ENCODE results near the gene FCGR3B. TPM values are rescaled to one million over a fixed set of nuclear protein-coding genes. Genes with fewer than 3 reads are reported as not detected.
"Not testable (repeated sequence)": the region's sequence is repeated elsewhere in the genome, so short reads cannot be mapped to it uniquely, and the experiment has no call there.

Gene FCGR3B
- total and polyA plus RNA-seq, 7 donors = 0.08 to 3.9 (median 0.83) TPM

DNA sequence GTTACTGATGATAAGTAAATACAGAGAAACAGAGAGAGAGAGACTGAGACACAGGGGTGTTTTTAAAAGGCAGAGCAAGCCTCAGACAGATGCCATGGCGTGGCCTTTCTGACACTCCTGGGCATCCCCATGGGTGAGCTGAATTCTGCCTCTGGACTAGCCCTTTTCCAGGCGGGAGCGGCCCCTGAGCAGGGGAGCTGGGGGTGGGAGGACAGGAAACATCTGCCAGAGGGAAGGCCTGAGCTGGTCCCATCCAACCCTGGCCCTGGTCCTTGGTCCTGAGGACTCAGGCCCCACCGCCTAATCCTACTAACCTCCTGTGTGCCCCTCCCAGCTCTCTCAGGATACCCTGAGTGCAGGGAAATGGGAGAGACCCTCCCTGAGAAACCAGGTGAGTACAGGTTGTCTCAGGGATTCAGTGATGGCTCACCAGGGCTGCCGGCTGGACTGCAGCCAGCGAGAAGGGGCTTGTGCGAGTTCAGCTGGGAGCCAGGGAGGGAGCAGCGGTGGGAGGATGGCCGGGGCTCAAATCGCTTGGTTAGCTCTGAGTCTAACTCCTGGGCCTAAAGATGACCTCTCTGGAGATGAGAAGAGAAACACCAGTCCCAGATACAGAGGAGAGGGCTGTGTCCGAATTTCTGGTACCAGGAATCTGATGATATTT is 37.8 kb downstream of the FCGR3B start:
- H3K27me3 ChIP-seq (ENCODE audit: insufficient read depth in 3 of 3, low read length in 2 of 3); H3K4me1 ChIP-seq; H3K9me3 ChIP-seq; ATAC-seq; intact Hi-C loops (cut with DNase I); H3K36me3 ChIP-seq (ENCODE audit: insufficient read depth in 1 of 2, low read depth in 1 of 2); DNase-seq; H3K27ac ChIP-seq; H3K4me3 ChIP-seq: not testable (repeated sequence)
- WGBS, 3 donors = 73 to 76% (median 74%) methylated on average over 10 to 11 of the region's 11 CpGs

DNA sequence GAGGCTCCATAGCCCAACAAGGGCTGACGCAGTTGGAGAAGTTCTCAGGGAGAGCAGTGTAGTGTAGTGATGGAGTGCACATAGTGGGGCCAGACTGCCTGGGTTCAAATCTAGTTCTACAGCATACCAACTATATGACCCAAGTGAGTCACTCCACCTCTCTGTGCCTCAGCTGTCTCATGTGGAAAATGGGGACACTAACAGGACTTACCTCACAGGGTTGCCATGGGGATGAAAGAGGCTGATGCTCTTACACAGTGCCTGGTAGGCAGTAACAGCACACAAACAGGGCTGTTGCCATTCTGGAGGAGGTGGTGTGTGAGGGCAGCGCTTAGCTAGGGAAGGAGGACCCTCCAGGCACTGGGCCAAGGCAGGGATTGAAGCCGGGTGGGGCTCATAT is 38.4 kb downstream of the FCGR3B start:
- H3K4me1 ChIP-seq; H3K27ac ChIP-seq; DNase-seq; intact Hi-C loops (cut with DNase I); H3K27me3 ChIP-seq (ENCODE audit: insufficient read depth in 3 of 3, low read length in 2 of 3); H3K4me3 ChIP-seq; H3K9me3 ChIP-seq; H3K36me3 ChIP-seq (ENCODE audit: insufficient read depth in 1 of 2, low read depth in 1 of 2); ATAC-seq: not testable (repeated sequence)
- 0 to 38% (median 30%) methylated on average over 1 to 2 of the region's 3 CpGs for WGBS, 3 donors

DNA sequence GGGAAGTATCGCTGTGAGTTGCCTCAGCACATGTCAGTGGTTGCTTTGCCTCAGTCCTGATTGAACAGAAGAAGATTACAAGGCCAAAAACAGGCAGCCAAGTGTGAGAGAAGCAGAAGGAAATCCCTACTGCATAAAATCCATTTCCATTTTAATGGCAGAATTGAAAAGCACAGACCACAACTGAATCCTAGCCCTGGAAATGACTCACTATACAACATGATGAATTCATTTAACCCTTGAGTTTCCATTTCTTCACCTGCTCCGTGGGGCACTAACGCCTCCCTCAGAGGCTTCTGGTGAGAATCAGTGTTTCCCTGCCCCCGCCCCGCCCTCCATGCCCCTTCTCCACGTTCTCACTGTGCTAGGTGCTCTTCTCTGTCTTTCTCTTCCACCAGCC is 41.1 kb downstream of the FCGR3B start:
- H3K27ac ChIP-seq; H3K36me3 ChIP-seq (ENCODE audit: insufficient read depth in 1 of 2, low read depth in 1 of 2); H3K4me3 ChIP-seq; DNase-seq; H3K27me3 ChIP-seq (ENCODE audit: insufficient read depth in 3 of 3, low read length in 2 of 3); H3K9me3 ChIP-seq; H3K4me1 ChIP-seq; intact Hi-C loops (cut with DNase I); ATAC-seq: not testable (repeated sequence)
- 36 to 57% (median 41%) methylated on average over 1 of the region's 6 CpGs for WGBS, 3 donors

DNA sequence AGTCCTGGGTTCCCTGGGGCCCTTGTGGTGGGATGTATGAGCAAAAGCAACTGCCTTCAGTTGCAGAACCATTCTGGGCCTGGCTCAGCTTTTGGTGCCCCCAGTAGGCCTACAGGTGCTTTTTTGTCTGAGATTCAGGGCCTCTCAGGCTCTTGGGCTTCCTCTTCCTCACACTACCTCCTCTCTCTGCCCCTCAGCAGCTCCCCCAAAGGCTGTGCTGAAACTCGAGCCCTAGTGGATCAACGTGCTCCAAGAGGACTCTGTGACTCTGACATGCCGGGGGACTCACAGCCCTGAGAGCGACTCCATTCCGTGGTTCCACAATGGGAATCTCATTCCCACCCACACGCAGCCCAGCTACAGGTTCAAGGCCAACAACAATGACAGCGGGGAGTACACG is 41.6 kb downstream of the FCGR3B start:
- H3K36me3 ChIP-seq (ENCODE audit: insufficient read depth in 1 of 2, low read depth in 1 of 2); intact Hi-C loops (cut with DNase I); DNase-seq; H3K27ac ChIP-seq; H3K27me3 ChIP-seq (ENCODE audit: insufficient read depth in 3 of 3, low read length in 2 of 3); ATAC-seq; H3K4me1 ChIP-seq; H3K9me3 ChIP-seq; H3K4me3 ChIP-seq: not testable (repeated sequence)
- WGBS, 3 donors = 43 to 61% (median 50%) methylated on average over 6 to 7 of the region's 8 CpGs

DNA sequence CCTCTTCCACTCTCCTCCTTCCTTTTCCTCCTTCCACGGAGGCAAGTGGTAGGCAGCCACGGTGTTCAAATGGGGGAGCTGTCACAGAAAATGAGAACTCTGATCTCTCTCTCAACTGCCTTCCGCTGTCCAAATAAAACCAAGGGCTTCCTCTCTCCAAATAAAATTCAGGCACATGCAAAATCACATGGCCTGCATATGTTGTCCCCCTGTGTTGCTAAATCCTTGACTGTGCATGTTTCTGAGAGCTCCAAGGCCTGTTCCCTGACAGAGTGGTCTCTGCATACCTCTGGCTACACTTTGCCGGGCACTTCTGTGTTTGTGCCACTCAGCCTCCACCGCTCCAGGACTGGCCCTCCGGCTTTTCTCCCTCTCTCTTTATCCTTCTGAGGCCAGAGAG is 42.4 kb downstream of the FCGR3B start:
- WGBS, 3 donors = no CpG with 5 or more reads among the region's 6 CpGs
- DNase-seq; intact Hi-C loops (cut with DNase I); H3K4me3 ChIP-seq; H3K4me1 ChIP-seq; H3K27me3 ChIP-seq (ENCODE audit: insufficient read depth in 3 of 3, low read length in 2 of 3); H3K9me3 ChIP-seq; H3K27ac ChIP-seq; H3K36me3 ChIP-seq (ENCODE audit: insufficient read depth in 1 of 2, low read depth in 1 of 2); ATAC-seq: not testable (repeated sequence)

DNA sequence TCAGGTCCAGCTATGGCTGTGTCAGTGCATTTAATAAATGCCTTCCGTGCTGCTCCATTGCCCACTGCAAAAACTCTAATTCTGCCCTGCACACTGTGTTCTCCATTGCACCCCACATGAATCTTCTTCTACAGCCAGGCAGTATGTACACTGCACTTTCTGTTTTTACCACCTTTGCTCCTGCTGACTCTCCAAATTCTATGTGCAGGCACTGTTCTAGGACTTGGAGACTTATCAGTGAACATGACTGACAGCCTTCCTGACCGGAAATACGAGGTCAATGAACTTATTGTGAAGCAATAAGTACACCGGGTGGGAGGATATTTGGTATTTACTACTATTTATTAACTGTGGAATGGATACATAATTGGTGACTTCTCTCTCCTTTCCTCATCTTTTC is 48.1 kb downstream of the FCGR3B start:
- intact Hi-C loops (cut with DNase I); H3K27ac ChIP-seq; ATAC-seq: not testable (repeated sequence)

DNA sequence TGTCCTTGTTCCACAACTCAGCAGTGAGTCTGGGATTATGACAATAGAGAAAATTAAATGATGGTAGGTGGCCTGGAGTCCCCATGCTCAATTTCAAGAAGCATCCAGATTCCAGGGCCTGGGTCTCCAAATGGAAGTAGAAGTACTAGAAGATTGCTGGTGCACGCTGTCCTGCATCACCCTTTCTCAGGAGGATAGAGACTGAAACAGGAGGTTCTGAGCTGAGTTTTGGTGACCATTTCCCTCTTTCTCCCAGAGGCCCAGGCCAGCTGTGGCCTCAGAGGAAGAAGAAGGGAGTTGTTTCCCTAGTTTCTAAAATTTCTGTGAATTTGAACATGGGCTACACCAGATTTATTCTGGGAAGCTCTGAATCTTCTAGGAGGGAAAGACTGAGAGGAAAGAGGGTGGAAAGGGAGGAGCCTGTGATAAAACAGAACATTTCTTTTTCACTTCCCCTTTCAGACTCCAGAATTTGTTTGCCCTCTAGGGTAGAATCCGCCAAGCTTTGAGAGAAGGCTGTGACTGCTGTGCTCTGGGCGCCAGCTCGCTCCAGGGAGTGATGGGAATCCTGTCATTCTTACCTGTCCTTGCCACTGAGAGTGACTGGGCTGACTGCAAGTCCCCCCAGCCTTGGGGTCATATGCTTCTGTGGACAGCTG is 50.0 kb downstream of the FCGR3B start:
- H3K4me1 ChIP-seq; H3K9me3 ChIP-seq; ATAC-seq; H3K27me3 ChIP-seq (ENCODE audit: insufficient read depth in 3 of 3, low read length in 2 of 3); H3K27ac ChIP-seq; H3K36me3 ChIP-seq (ENCODE audit: insufficient read depth in 1 of 2, low read depth in 1 of 2); DNase-seq; H3K4me3 ChIP-seq; intact Hi-C loops (cut with DNase I): not testable (repeated sequence)
- no CpG with 5 or more reads among the region's 4 CpGs for WGBS, 3 donors

More for the DNA sequence above, 48.1 kb downstream of the FCGR3B start:
- not testable (repeated sequence) for H3K4me3 ChIP-seq; H3K4me1 ChIP-seq; DNase-seq; H3K27me3 ChIP-seq (ENCODE audit: insufficient read depth in 3 of 3, low read length in 2 of 3); H3K36me3 ChIP-seq (ENCODE audit: insufficient read depth in 1 of 2, low read depth in 1 of 2); H3K9me3 ChIP-seq
- no CpG with 5 or more reads among the region's 4 CpGs for WGBS, 3 donors

DNA sequence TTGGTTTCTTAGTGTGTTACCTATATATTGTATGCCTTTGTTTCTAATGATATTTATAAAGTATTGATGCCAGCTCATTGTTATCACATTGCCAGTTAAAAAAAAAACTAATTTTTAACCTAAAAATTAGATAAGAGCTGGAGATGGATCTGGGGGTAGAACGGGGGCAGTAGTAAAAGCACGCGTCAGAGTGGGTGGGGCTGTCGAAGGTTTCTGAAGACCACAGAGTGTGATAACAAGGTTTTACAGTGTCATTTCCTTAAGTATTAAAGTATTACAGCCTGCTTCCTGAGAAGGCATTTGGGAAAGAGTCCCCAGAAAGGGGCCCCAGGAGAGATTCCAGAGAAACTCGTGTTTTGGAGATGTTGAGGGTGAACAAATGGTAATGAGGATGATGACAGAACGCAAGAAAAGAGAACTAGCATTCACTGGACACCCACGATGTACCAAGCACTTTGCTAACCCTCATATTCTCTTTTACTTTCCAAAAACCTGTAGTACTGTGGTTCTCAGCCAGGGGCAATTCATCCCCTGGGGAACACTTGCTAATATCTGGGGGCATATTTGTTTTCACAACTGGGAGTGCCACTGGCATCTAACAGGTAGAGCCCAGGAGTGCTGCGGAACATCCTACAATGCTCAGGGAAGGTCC is 51.0 kb downstream of the FCGR3B start:
- H3K4me3 ChIP-seq; DNase-seq; H3K9me3 ChIP-seq; ATAC-seq; H3K27me3 ChIP-seq (ENCODE audit: insufficient read depth in 3 of 3, low read length in 2 of 3); H3K36me3 ChIP-seq (ENCODE audit: insufficient read depth in 1 of 2, low read depth in 1 of 2); H3K4me1 ChIP-seq; intact Hi-C loops (cut with DNase I); H3K27ac ChIP-seq: not testable (repeated sequence)
- WGBS, 3 donors = 40 to 53% methylated on average over 1 to 2 of the region's 8 CpGs; no CpG with 5 or more reads in 1 of the 3 donors

DNA sequence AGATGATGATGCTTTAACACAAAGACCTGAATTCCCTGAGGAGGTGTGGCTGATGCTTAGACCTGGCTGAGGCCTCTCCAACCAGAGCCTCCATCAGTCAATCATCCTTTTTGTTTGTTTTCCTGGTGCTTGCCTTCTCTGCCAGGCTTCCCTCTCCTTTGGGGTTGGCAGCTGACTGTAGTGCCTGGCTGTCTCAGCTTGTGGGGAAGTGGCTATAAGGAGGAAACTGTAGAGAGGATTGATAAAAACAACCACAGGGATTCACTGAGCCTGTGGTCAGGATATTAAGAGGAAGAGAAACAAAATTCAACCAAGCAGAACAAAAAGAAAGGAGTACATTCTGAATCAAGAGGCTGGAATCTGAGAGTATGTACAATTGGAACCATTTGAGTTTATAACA is 54.3 kb downstream of the FCGR3B start:
- H3K27me3 ChIP-seq (ENCODE audit: insufficient read depth in 3 of 3, low read length in 2 of 3); H3K4me1 ChIP-seq; H3K36me3 ChIP-seq (ENCODE audit: insufficient read depth in 1 of 2, low read depth in 1 of 2); H3K4me3 ChIP-seq; DNase-seq; H3K27ac ChIP-seq; ATAC-seq; H3K9me3 ChIP-seq; intact Hi-C loops (cut with DNase I): not testable (repeated sequence)
